Mucosa of gallbladder (tissue), 1 donor: ENCODE data around the gene RPUSD1. TPM values are rescaled to one million over a fixed set of nuclear protein-coding genes. Genes with fewer than 3 reads are reported as not detected.
"Not testable (repeated sequence)": the region's sequence is repeated elsewhere in the genome, so short reads cannot be mapped to it uniquely, and the experiment has no call there.

Source experiments
- DNase-seq: peaks from one replicate; pipeline ENCODE4 v3.0.0-alpha.2; 2020; ENCODE audit warnings: low spot score
- total RNA-seq: library from RNA; stranded (reverse); gene quantifications from one replicate; pipeline ENCODE4 v1.2.1, GENCODE V29; 2021
- donor health status: DM: no; HTN: no; CAD: no.

The RPUSD1 gene
- total RNA-seq, result 18.5 TPM

GRCh38 chr16:787978-788398, at the start of gene RPUSD1:
RPUSD1 (minus strand) TSS chr16:788381; CDS start chr16:787737, 644 bp downstream.
- DNase-seq, result no peak

GRCh38 chr16:836822-837221, 48.6 kb upstream of the RPUSD1 start:
- DNase-seq, result not testable (repeated sequence)

- DNase-seq, result no peak
These were observed 48.0 kb upstream of the RPUSD1 start for GRCh38 chr16:836221-836620.

GRCh38 chr16:835373-835772, 47.2 kb upstream of the RPUSD1 start:
- no peak for DNase-seq

GRCh38 chr16:833411-833810, 45.2 kb upstream of the RPUSD1 start:
- no peak for DNase-seq

- no peak for DNase-seq
These were observed 44.6 kb upstream of the RPUSD1 start for GRCh38 chr16:832652-833336.

GRCh38 chr16:831571-832413, 43.6 kb upstream of the RPUSD1 start:
- DNase-seq, result no peak

- DNase-seq, result no peak
These were observed 42.8 kb upstream of the RPUSD1 start for GRCh38 chr16:830871-831570.

- no peak for DNase-seq
These were observed 42.1 kb upstream of the RPUSD1 start for GRCh38 chr16:830107-830870.

GRCh38 chr16:828891-829290, 40.7 kb upstream of the RPUSD1 start:
- no peak for DNase-seq

- no peak for DNase-seq
These were observed 39.3 kb upstream of the RPUSD1 start for GRCh38 chr16:827513-827912.

- no peak for DNase-seq
These were observed 37.3 kb upstream of the RPUSD1 start for GRCh38 chr16:825341-826061.

- no peak for DNase-seq
These were observed 36.4 kb upstream of the RPUSD1 start for GRCh38 chr16:824601-825000.

GRCh38 chr16:824194-824593, 36.0 kb upstream of the RPUSD1 start:
- no peak for DNase-seq

GRCh38 chr16:822909-823297, 34.7 kb upstream of the RPUSD1 start:
- DNase-seq, result no peak

- no peak for DNase-seq
These were observed 34.2 kb upstream of the RPUSD1 start for GRCh38 chr16:822174-822908.

- DNase-seq, result no peak
These were observed 33.6 kb upstream of the RPUSD1 start for GRCh38 chr16:821751-822150.

GRCh38 chr16:820748-821147, 32.6 kb upstream of the RPUSD1 start:
- DNase-seq, result no peak

GRCh38 chr16:820044-820408, 31.8 kb upstream of the RPUSD1 start:
- not testable (repeated sequence) for DNase-seq

- DNase-seq, result no peak
These were observed 31.3 kb upstream of the RPUSD1 start for GRCh38 chr16:819336-820043.
